IPS-18a (cell line): ENCODE results near the gene BEST3.

Experiments used
- H3K27ac ChIP-seq: one replicate; pipeline ENCODE4 v1.5.1; 2013; ENCODE audit warnings: low read length
- H3K27me3 ChIP-seq: one replicate; pipeline ENCODE4 v1.6.1; 2013; ENCODE audit warnings: mild to moderate bottlenecking, low read length; ENCODE audit not compliant: control insufficient read depth, insufficient read depth
- H3K36me3 ChIP-seq: one replicate; pipeline ENCODE4 v1.6.1; 2013; ENCODE audit warnings: low read depth, low read length; ENCODE audit not compliant: control insufficient read depth
- H3K4me1 ChIP-seq: one replicate; pipeline ENCODE4 v1.6.1; 2013; ENCODE audit warnings: low read depth, low read length; ENCODE audit not compliant: control insufficient read depth
- H3K4me3 ChIP-seq: one replicate; pipeline ENCODE4 v1.5.1; 2013; ENCODE audit warnings: low read length
- H3K9ac ChIP-seq: one replicate; pipeline ENCODE4 v1.6.1; 2013; ENCODE audit warnings: mild to moderate bottlenecking, low read length, moderate library complexity
- H3K9me3 ChIP-seq: one replicate; pipeline ENCODE4 v1.6.1; 2013; ENCODE audit warnings: low read depth, low read length; ENCODE audit not compliant: control insufficient read depth

BEST3 gene

GRCh38 chr12:69642531-69642930 lies 56.6 kb downstream of the BEST3 start:
- H3K9ac ChIP-seq = no peak overlapping the region
- no peaks in the 10 kb centered on the region for H3K4me1 ChIP-seq
- H3K27me3 ChIP-seq = no peaks in the 10 kb centered on the region
- H3K27ac ChIP-seq = no peak overlapping the region
- no peaks in the 10 kb centered on the region for H3K36me3 ChIP-seq
- no peaks in the 10 kb centered on the region for H3K9me3 ChIP-seq
- H3K4me3 ChIP-seq = no peak overlapping the region

GRCh38 chr12:69641546-69641945 lies 57.6 kb downstream of the BEST3 start:
- H3K27me3 ChIP-seq = no peaks in the 10 kb centered on the region
- no peak overlapping the region for H3K4me3 ChIP-seq
- no peak overlapping the region for H3K9ac ChIP-seq
- no peaks in the 10 kb centered on the region for H3K4me1 ChIP-seq
- H3K27ac ChIP-seq = no peak overlapping the region
- H3K9me3 ChIP-seq = no peaks in the 10 kb centered on the region
- H3K36me3 ChIP-seq = no peaks in the 10 kb centered on the region

- no peak overlapping the region for H3K4me3 ChIP-seq
- no peak overlapping the region for H3K9ac ChIP-seq
- no peaks in the 10 kb centered on the region for H3K27me3 ChIP-seq
- no peak overlapping the region for H3K27ac ChIP-seq
- peaks cover 5% of the 10 kb centered on the region for H3K4me1 ChIP-seq
- H3K36me3 ChIP-seq = no peaks in the 10 kb centered on the region
- no peaks in the 10 kb centered on the region for H3K9me3 ChIP-seq
These were observed 59.6 kb downstream of the BEST3 start for GRCh38 chr12:69639400-69640016.

GRCh38 chr12:69633061-69633460 lies 66.0 kb downstream of the BEST3 start:
- Histone ChIP-seq H3K4me1 (peaks cover 5% of the 10 kb centered on the region), H3K27me3 (no peaks in the 10 kb centered on the region), H3K9me3 (no peaks in the 10 kb centered on the region), H3K4me3 (no peak overlapping the region), H3K36me3 (no peaks in the 10 kb centered on the region), H3K27ac (no peak overlapping the region), H3K9ac (no peak overlapping the region)

GRCh38 chr12:69630191-69630590 lies 68.9 kb downstream of the BEST3 start:
- no peak overlapping the region for H3K27ac ChIP-seq
- no peak overlapping the region for H3K9ac ChIP-seq
- H3K4me1 ChIP-seq = peaks cover 3% of the 10 kb centered on the region
- no peaks in the 10 kb centered on the region for H3K9me3 ChIP-seq
- no peaks in the 10 kb centered on the region for H3K27me3 ChIP-seq
- no peak overlapping the region for H3K4me3 ChIP-seq
- no peaks in the 10 kb centered on the region for H3K36me3 ChIP-seq

- no peak overlapping the region for H3K27ac ChIP-seq
- no peaks in the 10 kb centered on the region for H3K36me3 ChIP-seq
- H3K27me3 ChIP-seq = no peaks in the 10 kb centered on the region
- no peak overlapping the region for H3K4me3 ChIP-seq
- H3K9me3 ChIP-seq = no peaks in the 10 kb centered on the region
- no peaks in the 10 kb centered on the region for H3K4me1 ChIP-seq
- H3K9ac ChIP-seq = no peak overlapping the region
These were observed 71.6 kb downstream of the BEST3 start for GRCh38 chr12:69627501-69627900.

- H3K27ac ChIP-seq = no peak overlapping the region
- H3K36me3 ChIP-seq = no peaks in the 10 kb centered on the region
- no peaks in the 10 kb centered on the region for H3K27me3 ChIP-seq
- H3K4me1 ChIP-seq = no peaks in the 10 kb centered on the region
- H3K4me3 ChIP-seq = no peak overlapping the region
- no peak overlapping the region for H3K9ac ChIP-seq
- H3K9me3 ChIP-seq = no peaks in the 10 kb centered on the region
These were observed 75.1 kb downstream of the BEST3 start for GRCh38 chr12:69623970-69624369.

GRCh38 chr12:69621551-69621950 lies 77.6 kb downstream of the BEST3 start:
- no peaks in the 10 kb centered on the region for H3K4me1 ChIP-seq
- H3K9me3 ChIP-seq = no peaks in the 10 kb centered on the region

GRCh38 chr12:69620921-69621320 lies 78.2 kb downstream of the BEST3 start:
- Histone ChIP-seq H3K27me3 (no peaks in the 10 kb centered on the region), H3K27ac (no peak overlapping the region), H3K4me3 (no peak overlapping the region), H3K4me1 (no peaks in the 10 kb centered on the region), H3K9me3 (no peaks in the 10 kb centered on the region), H3K36me3 (no peaks in the 10 kb centered on the region), H3K9ac (no peak overlapping the region)

More at GRCh38 chr12:69621551-69621950, 77.6 kb downstream of the BEST3 start:
- no peak overlapping the region for H3K9ac ChIP-seq
- no peaks in the 10 kb centered on the region for H3K36me3 ChIP-seq
- H3K27ac ChIP-seq = no peak overlapping the region
- no peak overlapping the region for H3K4me3 ChIP-seq
- H3K27me3 ChIP-seq = no peaks in the 10 kb centered on the region

- Histone ChIP-seq H3K27ac (no peak overlapping the region), H3K4me3 (no peak overlapping the region), H3K9me3 (no peaks in the 10 kb centered on the region), H3K9ac (no peak overlapping the region), H3K27me3 (no peaks in the 10 kb centered on the region), H3K36me3 (no peaks in the 10 kb centered on the region), H3K4me1 (no peaks in the 10 kb centered on the region)
These were observed 79.0 kb downstream of the BEST3 start for GRCh38 chr12:69620077-69620476.

GRCh38 chr12:69619050-69619449 lies 80.1 kb downstream of the BEST3 start:
- Histone ChIP-seq H3K4me1 (no peaks in the 10 kb centered on the region), H3K27ac (no peak overlapping the region), H3K27me3 (no peaks in the 10 kb centered on the region), H3K36me3 (no peaks in the 10 kb centered on the region), H3K9me3 (no peaks in the 10 kb centered on the region), H3K9ac (no peak overlapping the region), H3K4me3 (no peak overlapping the region)

- Histone ChIP-seq H3K27ac (no peak overlapping the region), H3K27me3 (no peaks in the 10 kb centered on the region), H3K9me3 (no peaks in the 10 kb centered on the region), H3K9ac (no peak overlapping the region), H3K36me3 (no peaks in the 10 kb centered on the region), H3K4me1 (no peaks in the 10 kb centered on the region), H3K4me3 (no peak overlapping the region)
These were observed 83.1 kb downstream of the BEST3 start for GRCh38 chr12:69616025-69616424.
